HG03066 (cell line): ENCODE results near the gene PCDHGA11.
"Not testable (repeated sequence)": the region's sequence is repeated elsewhere in the genome, so short reads cannot be mapped to it uniquely, and the experiment has no call there.

Source experiments
- ATAC-seq: cut with Tn5 transposase; IDR thresholded peaks from one replicate; pipeline ENCODE4 v1.9.1; 2021; ENCODE audit warnings: low read depth; ENCODE audit not compliant: unreplicated experiment

PCDHGA11 gene

GRCh38 chr5:141427783-141428426 is 7.1 kb downstream of the PCDHGA11 start:
- no peak for ATAC-seq

GRCh38 chr5:141430332-141431113 is 9.7 kb downstream of the PCDHGA11 start, which contains the start of gene PCDHGA12:
PCDHGA12 (plus strand) TSS chr5:141430507; CDS start chr5:141430760, 253 bp downstream.
- ATAC-seq = peak; percentile 82

DNA sequence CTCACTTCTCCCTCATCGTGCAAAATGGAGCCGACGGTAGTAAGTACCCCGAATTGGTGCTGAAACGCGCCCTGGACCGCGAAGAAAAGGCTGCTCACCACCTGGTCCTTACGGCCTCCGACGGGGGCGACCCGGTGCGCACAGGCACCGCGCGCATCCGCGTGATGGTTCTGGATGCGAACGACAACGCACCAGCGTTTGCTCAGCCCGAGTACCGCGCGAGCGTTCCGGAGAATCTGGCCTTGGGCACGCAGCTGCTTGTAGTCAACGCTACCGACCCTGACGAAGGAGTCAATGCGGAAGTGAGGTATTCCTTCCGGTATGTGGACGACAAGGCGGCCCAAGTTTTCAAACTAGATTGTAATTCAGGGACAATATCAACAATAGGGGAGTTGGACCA is 10.4 kb downstream of the PCDHGA11 start:
- ATAC-seq = no peak

- ATAC-seq = not testable (repeated sequence)
These were observed 11.5 kb downstream of the PCDHGA11 start for GRCh38 chr5:141432308-141432707.

DNA sequence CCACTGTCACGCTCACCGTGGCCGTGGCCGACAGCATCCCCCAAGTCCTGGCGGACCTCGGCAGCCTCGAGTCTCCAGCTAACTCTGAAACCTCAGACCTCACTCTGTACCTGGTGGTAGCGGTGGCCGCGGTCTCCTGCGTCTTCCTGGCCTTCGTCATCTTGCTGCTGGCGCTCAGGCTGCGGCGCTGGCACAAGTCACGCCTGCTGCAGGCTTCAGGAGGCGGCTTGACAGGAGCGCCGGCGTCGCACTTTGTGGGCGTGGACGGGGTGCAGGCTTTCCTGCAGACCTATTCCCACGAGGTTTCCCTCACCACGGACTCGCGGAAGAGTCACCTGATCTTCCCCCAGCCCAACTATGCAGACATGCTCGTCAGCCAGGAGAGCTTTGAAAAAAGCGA is 11.9 kb downstream of the PCDHGA11 start:
- not testable (repeated sequence) for ATAC-seq

GRCh38 chr5:141434006-141434405 is 13.2 kb downstream of the PCDHGA11 start:
- no peak for ATAC-seq

DNA sequence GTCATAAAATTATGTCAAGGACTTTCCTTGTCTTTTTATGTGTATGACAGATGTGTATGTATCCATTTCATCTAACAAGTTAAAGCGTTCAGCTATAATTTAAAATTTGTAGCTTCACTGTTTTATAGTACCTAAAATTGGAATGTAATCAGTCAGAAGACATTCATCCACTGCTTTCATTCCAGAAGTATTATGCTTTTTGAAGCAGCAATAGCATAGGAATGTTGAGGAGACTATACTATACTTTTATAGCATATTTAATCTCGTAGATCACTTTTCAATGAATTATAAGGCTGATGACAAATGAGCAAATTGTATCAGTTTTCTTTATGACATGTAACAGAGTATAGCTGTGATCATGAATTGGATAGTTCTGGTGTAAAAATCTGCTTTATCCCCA is 16.4 kb downstream of the PCDHGA11 start:
- ATAC-seq = no peak

- no peak for ATAC-seq
These were observed 18.7 kb downstream of the PCDHGA11 start for GRCh38 chr5:141439411-141440141.

DNA sequence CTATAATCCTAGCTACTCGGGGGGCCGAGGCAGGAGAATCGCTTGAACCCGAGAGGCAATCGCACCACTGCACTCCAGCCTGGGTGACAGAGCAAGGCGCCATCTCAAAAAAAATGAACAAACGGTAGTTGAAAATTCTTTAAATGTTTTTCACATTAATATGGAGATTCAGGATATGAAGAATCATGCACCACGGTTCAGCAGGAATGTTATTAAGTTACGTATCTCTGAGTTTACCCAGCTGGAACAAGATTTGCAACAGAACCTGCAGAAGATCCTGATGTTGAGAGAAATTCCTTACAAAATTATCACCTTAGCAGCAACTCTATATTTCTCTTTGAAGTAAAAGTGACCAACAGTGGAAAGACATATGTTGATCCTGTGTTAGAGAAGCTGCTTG is 19.5 kb downstream of the PCDHGA11 start:
- no peak for ATAC-seq

DNA sequence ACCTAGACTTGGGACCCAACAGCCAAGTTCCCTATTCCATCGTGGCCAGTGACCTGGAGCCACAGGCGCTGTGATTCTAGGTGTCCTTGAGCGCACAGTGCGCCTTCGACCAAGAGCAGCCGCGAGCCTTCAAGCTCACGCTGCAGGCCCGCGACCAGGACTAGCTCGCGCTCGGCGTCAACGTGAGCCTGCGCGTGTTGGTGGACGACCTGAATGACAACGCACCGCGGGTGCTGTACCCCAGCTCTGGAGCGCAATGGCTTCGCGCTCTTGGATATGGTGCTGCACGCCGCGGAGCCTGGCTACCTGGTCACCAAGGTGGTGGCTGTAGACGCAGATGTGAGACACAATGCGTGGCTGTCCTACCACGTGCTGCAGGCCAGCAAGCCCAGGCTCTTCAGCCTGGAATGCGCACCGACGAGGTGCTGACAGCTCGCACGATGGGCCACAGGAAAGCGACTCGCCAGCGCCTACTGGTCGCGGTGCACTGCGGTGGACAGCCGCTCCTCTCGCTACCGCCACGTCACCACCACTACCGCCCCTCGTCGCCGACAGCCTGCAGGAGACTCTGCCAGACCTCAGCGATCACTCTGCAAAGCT is 20.8 kb downstream of the PCDHGA11 start:
- ATAC-seq = no peak

DNA sequence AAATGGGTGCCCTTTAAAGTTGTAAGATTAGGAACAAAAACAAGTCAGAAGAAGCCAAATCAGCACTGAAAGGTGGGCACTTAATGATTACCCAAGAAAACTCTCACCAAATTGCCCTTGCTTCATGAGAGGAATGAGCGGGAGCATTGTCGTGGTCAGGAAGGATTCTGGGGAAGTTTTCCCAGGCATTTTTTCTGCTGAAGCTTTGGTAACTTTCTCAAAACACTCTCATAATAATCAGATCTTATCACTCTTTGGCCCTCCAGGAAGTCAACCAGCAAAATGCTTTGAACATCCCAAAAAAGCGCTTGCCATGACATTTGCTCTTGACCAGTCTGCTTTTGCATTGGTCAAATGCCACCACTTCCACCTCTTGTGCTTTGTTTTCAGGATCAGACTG is 44.5 kb downstream of the PCDHGA11 start:
- ATAC-seq = no peak
